ENCODE results near the gene ARHGAP26. TPM values are rescaled to one million over a fixed set of nuclear protein-coding genes. Genes with fewer than 3 reads are reported as not detected.

ARHGAP26 gene
- total RNA-seq, 5 donors from 2014 or later (not counting 1 experiment from before 2014, with no cell fraction given) = 22.8 to 49.3 (median 28.3) TPM

DNA sequence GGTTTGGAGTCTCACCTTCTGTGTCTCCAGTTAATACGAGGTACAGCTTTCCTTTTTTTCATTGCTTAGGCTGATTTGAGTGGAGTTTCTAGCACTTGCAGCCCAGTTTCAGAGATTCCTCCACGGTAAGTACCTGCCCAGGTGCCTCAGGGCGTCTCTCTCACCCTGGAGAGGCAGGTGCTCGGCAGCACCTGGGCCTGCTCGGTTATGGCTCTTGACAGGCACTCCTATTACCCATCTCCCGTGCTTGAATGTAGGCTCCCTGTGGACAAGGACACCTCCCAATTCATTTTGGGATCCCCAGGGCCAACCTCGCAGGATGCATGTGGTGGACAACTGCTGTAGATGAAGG is 489.1 kb downstream of the ARHGAP26 start:
- WGBS (ENCODE audit: insufficient coverage) = 89% methylated on average over 4 of the region's 7 CpGs
- Mint-ChIP-seq H3K27me3 (no peaks in the 10 kb centered on the region), H3K9me3 (no peaks in the 10 kb centered on the region), H3K36me3 (no peaks in the 10 kb centered on the region), H3K27ac (no peak overlapping the region), H3K4me1 (no peaks in the 10 kb centered on the region), H3K4me3 (no peak overlapping the region)
- Histone ChIP-seq H3K36me3 (ENCODE audit: control insufficient read depth in 2 of 2, extremely low read depth in 1 of 2, insufficient read depth in 1 of 2, low read length in 1 of 2) (no peaks in the 10 kb centered on the region), H3K27ac (ENCODE audit: low read length) (no peak overlapping the region), H3K4me1 (ENCODE audit: control insufficient read depth in 1 of 2, extremely low read depth in 1 of 2, insufficient read depth in 2 of 2, low read length in 2 of 2) (no peaks in the 10 kb centered on the region), H3K4me3 (ENCODE audit: control insufficient read depth in 1 of 2, extremely low read depth in 1 of 2, low read length in 1 of 2) (no peak overlapping the region), H3K27me3 (replicated peaks in 1 of 2; ENCODE audit: control insufficient read depth in 2 of 2, extremely low read depth in 1 of 2, insufficient read depth in 2 of 2, low read length in 1 of 2) (no peaks in the 10 kb centered on the region), H3K9me3 (no peaks in the 10 kb centered on the region)
- DNase-seq (no peak), ATAC-seq (replicated peaks in 1 of 4) (no peak)
- ChIA-PET CTCF (no interaction called here), POLR2A (no interaction called here)

DNA sequence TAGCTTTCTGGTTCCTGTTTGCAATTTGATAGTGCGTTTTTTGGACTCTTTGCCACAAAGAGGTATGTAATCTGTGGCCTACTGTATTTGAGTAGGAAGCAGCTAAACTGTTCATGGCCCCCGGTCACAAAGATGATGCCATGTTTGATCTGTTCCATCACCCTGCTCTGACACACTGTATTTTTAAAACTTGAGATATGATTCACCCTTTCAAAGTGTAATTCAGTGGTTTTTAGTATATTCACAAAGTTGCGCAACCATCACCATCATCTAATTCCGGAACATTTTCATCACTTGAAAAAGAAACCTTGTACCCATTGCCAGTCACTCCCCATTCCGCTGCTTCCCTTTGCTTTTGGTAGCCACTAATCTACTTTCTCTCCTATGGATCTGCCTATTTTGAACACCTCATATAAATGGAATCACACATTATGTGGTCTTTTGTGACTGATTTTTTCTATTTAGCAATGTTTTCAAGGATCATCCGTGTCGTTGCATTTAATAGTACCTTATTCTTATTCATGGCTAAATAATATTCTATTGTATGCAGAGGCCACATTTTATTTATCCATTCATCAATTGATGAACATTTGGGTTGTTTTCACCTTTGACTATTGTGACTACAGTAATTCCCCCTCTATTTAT is 491.7 kb downstream of the ARHGAP26 start:
- no peaks in the 10 kb centered on the region for H3K4me1 Mint-ChIP-seq
- H3K9me3 Mint-ChIP-seq = peaks cover 0 to 11% (median 10%) of the 10 kb centered on the region in 3 donors
- no peak overlapping the region for H3K27ac ChIP-seq (ENCODE audit: low read length)
- H3K27me3 ChIP-seq (replicated peaks in 1 of 2; ENCODE audit: control insufficient read depth in 2 of 2, extremely low read depth in 1 of 2, insufficient read depth in 2 of 2, low read length in 1 of 2) = no peaks in the 10 kb centered on the region
- no peak overlapping the region for H3K4me3 ChIP-seq (ENCODE audit: control insufficient read depth in 1 of 2, extremely low read depth in 1 of 2, low read length in 1 of 2)
- CTCF ChIA-PET = no interaction called here
- ATAC-seq (replicated peaks in 1 of 4) = no peak
- H3K27me3 Mint-ChIP-seq = no peaks in the 10 kb centered on the region
- no peaks in the 10 kb centered on the region for H3K36me3 ChIP-seq (ENCODE audit: control insufficient read depth in 2 of 2, extremely low read depth in 1 of 2, insufficient read depth in 1 of 2, low read length in 1 of 2)
- H3K4me1 ChIP-seq (ENCODE audit: control insufficient read depth in 1 of 2, extremely low read depth in 1 of 2, insufficient read depth in 2 of 2, low read length in 2 of 2) = no peaks in the 10 kb centered on the region
- no peak overlapping the region for H3K4me3 Mint-ChIP-seq
- WGBS (ENCODE audit: insufficient coverage) = no CpG with 5 or more reads among the region's 7 CpGs
- H3K36me3 Mint-ChIP-seq = peaks cover 7% of the 10 kb centered on the region
- no peaks in the 10 kb centered on the region for H3K9me3 ChIP-seq
- H3K27ac Mint-ChIP-seq = no peak overlapping the region
- DNase-seq = no peak
- POLR2A ChIA-PET = no interaction called here

DNA sequence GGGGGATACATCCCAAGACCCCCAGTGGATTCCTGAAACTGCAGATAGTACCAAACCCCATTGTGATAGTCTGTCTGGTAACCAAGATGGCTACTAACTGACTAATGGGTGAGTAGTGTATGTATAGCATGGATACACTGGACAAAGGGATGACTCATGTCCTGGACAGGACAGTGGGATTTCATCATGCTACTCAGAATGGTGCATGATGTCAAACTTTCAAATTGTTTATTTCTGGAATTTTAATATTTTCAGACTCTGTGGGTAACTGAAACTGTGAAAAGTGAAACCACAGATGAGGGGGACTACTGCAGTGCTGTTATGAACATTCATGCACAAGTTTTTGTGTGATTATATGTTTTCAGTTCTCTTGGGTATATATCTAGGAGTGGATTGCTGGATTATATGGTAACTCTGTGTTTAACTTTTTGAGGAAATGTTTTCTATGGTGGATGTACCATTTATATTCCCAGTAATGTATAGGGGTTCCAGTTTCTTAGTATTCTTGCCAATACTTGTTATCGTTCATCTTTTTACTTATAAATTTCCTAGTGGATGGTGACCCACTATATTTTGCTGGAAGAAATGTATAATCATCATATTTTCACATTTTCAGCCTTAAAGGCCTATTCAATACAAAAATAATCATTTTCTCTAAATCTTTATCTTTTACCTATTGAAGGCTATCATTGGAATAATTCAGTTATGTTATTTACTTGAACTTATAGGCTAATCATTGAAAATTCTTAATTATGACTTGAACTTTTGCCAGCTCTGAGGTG is 492.4 kb downstream of the ARHGAP26 start:
- no CpG with 5 or more reads among the region's 1 CpG for WGBS (ENCODE audit: insufficient coverage)
- no peaks in the 10 kb centered on the region for H3K27me3 ChIP-seq (replicated peaks in 1 of 2; ENCODE audit: control insufficient read depth in 2 of 2, extremely low read depth in 1 of 2, insufficient read depth in 2 of 2, low read length in 1 of 2)
- CTCF ChIA-PET = no interaction called here
- ATAC-seq (replicated peaks in 1 of 4) = no peak
- no peaks in the 10 kb centered on the region for H3K27me3 Mint-ChIP-seq
- no peaks in the 10 kb centered on the region for H3K4me1 ChIP-seq (ENCODE audit: control insufficient read depth in 1 of 2, extremely low read depth in 1 of 2, insufficient read depth in 2 of 2, low read length in 2 of 2)
- H3K9me3 ChIP-seq = peaks cover 3% of the 10 kb centered on the region
- H3K4me3 ChIP-seq (ENCODE audit: control insufficient read depth in 1 of 2, extremely low read depth in 1 of 2, low read length in 1 of 2) = no peak overlapping the region
- DNase-seq = no peak
- no peaks in the 10 kb centered on the region for H3K36me3 ChIP-seq (ENCODE audit: control insufficient read depth in 2 of 2, extremely low read depth in 1 of 2, insufficient read depth in 1 of 2, low read length in 1 of 2)
- H3K9me3 Mint-ChIP-seq = peaks cover 0 to 17% (median 16%) of the 10 kb centered on the region in 3 donors
- peaks cover 8% of the 10 kb centered on the region for H3K36me3 Mint-ChIP-seq
- POLR2A ChIA-PET = no interaction called here
- H3K4me1 Mint-ChIP-seq = no peaks in the 10 kb centered on the region
- no peak overlapping the region for H3K27ac ChIP-seq (ENCODE audit: low read length)
- no peak overlapping the region for H3K4me3 Mint-ChIP-seq
- no peak overlapping the region for H3K27ac Mint-ChIP-seq

DNA sequence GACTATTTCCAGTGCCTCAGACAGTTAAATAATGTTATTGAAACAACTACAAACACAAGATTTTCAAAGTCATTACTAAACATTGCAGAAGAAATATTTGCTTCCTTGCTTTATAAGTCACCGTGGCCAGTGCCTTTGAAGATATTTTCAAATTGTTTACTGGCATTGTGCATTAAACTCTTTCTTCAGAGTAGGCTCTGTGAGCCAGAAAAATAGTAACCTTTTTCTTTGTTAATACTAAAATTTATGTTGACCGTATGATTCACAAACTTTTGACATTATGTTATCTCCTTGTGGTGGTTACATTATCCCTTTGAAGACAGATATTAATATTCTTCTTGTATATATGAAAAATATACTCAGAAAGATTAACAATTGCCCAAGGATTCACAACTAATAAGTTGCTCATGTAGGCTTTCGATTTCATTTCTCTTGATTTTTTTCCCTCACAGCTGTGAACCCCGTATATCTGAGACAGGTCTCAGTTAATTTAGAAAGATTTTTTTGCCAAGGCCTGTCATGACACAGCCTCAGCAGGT is 493.2 kb downstream of the ARHGAP26 start:
- DNase-seq (no peak), ATAC-seq (replicated peaks in 1 of 4) (no peak)
- Histone ChIP-seq H3K36me3 (ENCODE audit: control insufficient read depth in 2 of 2, extremely low read depth in 1 of 2, insufficient read depth in 1 of 2, low read length in 1 of 2) (no peaks in the 10 kb centered on the region), H3K9me3 (peaks cover 3% of the 10 kb centered on the region), H3K4me1 (ENCODE audit: control insufficient read depth in 1 of 2, extremely low read depth in 1 of 2, insufficient read depth in 2 of 2, low read length in 2 of 2) (no peaks in the 10 kb centered on the region), H3K4me3 (ENCODE audit: control insufficient read depth in 1 of 2, extremely low read depth in 1 of 2, low read length in 1 of 2) (no peak overlapping the region), H3K27ac (ENCODE audit: low read length) (no peak overlapping the region), H3K27me3 (replicated peaks in 1 of 2; ENCODE audit: control insufficient read depth in 2 of 2, extremely low read depth in 1 of 2, insufficient read depth in 2 of 2, low read length in 1 of 2) (no peaks in the 10 kb centered on the region)
- Mint-ChIP-seq H3K27me3 (no peaks in the 10 kb centered on the region), H3K36me3 (peaks cover 15% of the 10 kb centered on the region), H3K4me1 (no peaks in the 10 kb centered on the region), H3K4me3 (no peak overlapping the region), H3K27ac (no peak overlapping the region), H3K9me3 (peaks cover 3 to 24% (median 24%) of the 10 kb centered on the region in 3 donors)
- WGBS (ENCODE audit: insufficient coverage) = no CpG with 5 or more reads among the region's 4 CpGs
- CTCF ChIA-PET = no interaction called here
- POLR2A ChIA-PET = no interaction called here

DNA sequence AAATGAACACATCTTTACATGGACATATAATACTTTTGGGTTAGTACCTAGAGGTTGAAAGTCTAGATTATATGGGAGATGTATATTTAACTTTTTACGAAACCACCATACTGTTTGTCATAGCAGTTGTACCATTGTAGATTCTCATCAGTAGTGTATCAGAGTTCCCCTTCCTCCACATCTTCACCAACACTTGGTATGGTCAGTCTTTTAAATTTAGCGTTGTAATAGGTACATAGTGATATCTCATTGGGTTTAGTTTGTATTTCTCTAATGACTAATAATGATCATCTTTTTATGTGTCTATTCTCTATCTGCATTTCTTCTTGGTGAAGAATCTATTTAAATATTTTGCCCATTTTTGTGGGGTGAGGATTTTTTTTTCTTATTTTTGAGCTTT is 495.8 kb downstream of the ARHGAP26 start:
- H3K9me3 ChIP-seq = peaks cover 6% of the 10 kb centered on the region
- no peak overlapping the region for H3K4me3 ChIP-seq (ENCODE audit: control insufficient read depth in 1 of 2, extremely low read depth in 1 of 2, low read length in 1 of 2)
- POLR2A ChIA-PET = no interaction called here
- H3K4me1 ChIP-seq (ENCODE audit: control insufficient read depth in 1 of 2, extremely low read depth in 1 of 2, insufficient read depth in 2 of 2, low read length in 2 of 2) = no peaks in the 10 kb centered on the region
- ATAC-seq (replicated peaks in 1 of 4) (no peak), DNase-seq (no peak)
- no peaks in the 10 kb centered on the region for H3K27me3 Mint-ChIP-seq
- peaks cover 11 to 42% (median 31%) of the 10 kb centered on the region in 3 donors for H3K9me3 Mint-ChIP-seq
- H3K4me3 Mint-ChIP-seq = no peak overlapping the region
- no peak overlapping the region for H3K27ac Mint-ChIP-seq
- H3K27me3 ChIP-seq (replicated peaks in 1 of 2; ENCODE audit: control insufficient read depth in 2 of 2, extremely low read depth in 1 of 2, insufficient read depth in 2 of 2, low read length in 1 of 2) = no peaks in the 10 kb centered on the region
- no CpG with 5 or more reads among the region's 2 CpGs for WGBS (ENCODE audit: insufficient coverage)
- no peaks in the 10 kb centered on the region for H3K36me3 ChIP-seq (ENCODE audit: control insufficient read depth in 2 of 2, extremely low read depth in 1 of 2, insufficient read depth in 1 of 2, low read length in 1 of 2)
- H3K36me3 Mint-ChIP-seq = peaks cover 18% of the 10 kb centered on the region
- no peaks in the 10 kb centered on the region for H3K4me1 Mint-ChIP-seq
- H3K27ac ChIP-seq (ENCODE audit: low read length) = no peak overlapping the region
- CTCF ChIA-PET = no interaction called here

DNA sequence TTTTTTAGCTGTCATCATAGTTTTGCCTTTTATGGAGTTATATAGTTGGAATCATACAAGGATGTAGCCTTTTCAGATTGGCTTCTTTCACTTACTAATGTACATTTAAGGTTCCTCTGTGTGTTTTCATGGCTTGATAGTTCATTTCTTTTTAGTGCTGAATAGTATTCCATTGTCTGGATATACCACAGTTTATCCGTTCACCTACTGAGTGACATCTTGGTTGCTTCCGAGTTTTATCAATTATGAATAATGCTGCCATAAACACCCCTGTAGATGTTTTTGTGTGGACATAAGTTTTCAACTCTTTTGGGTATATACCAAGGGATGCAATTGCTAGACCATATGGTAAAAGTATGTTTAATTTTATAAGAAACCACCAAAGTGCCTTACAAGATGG is 497.0 kb downstream of the ARHGAP26 start:
- Mint-ChIP-seq H3K9me3 (peaks cover 11 to 47% (median 31%) of the 10 kb centered on the region in 3 donors), H3K36me3 (peaks cover 18% of the 10 kb centered on the region), H3K4me3 (no peak overlapping the region), H3K27me3 (no peaks in the 10 kb centered on the region), H3K27ac (no peak overlapping the region), H3K4me1 (no peaks in the 10 kb centered on the region)
- Histone ChIP-seq H3K36me3 (ENCODE audit: control insufficient read depth in 2 of 2, extremely low read depth in 1 of 2, insufficient read depth in 1 of 2, low read length in 1 of 2) (no peaks in the 10 kb centered on the region), H3K9me3 (peaks cover 6% of the 10 kb centered on the region), H3K27ac (ENCODE audit: low read length) (no peak overlapping the region), H3K4me3 (ENCODE audit: control insufficient read depth in 1 of 2, extremely low read depth in 1 of 2, low read length in 1 of 2) (no peak overlapping the region), H3K4me1 (ENCODE audit: control insufficient read depth in 1 of 2, extremely low read depth in 1 of 2, insufficient read depth in 2 of 2, low read length in 2 of 2) (no peaks in the 10 kb centered on the region), H3K27me3 (replicated peaks in 1 of 2; ENCODE audit: control insufficient read depth in 2 of 2, extremely low read depth in 1 of 2, insufficient read depth in 2 of 2, low read length in 1 of 2) (no peaks in the 10 kb centered on the region)
- ATAC-seq (replicated peaks in 1 of 4) (no peak), DNase-seq (no peak)
- CTCF ChIA-PET = interaction anchor here in 1 of 2 donors (0.6 kb wide), 2 partner anchors 228 to 920 kb away, joined by 3 to 7 read pairs; no protein-coding TSS in a partner anchor
- POLR2A ChIA-PET = no interaction called here
- WGBS (ENCODE audit: insufficient coverage) = no CpG with 5 or more reads among the region's 2 CpGs
